Measurements from ENCODE around the gene TROAP. TPM values are rescaled to one million over a fixed set of nuclear protein-coding genes. Genes with fewer than 3 reads are reported as not detected.

TROAP gene
- total RNA-seq, 1 experiment from 2014 or later: 39.1 TPM

Other genes with a start within 250 kb of the TROAP start
- 0.06 TPM in 1 of 2 replicates, not detected in the other for gene DHH, start 228.5 kb upstream of the TROAP start, total RNA-seq (2014; rRNA removed; shearing (Covaris generic))
- gene LMBR1L, start 212.4 kb upstream of the TROAP start, total RNA-seq (2014; rRNA removed; shearing (Covaris generic)): 26.8 and 40.8 TPM in 2 replicates
- 2,974 and 3,054 TPM in 2 replicates for gene TUBA1B, start 191.9 kb upstream of the TROAP start, total RNA-seq (2014; rRNA removed; shearing (Covaris generic))
- gene TUBA1A, start 134.2 kb upstream of the TROAP start, total RNA-seq (2014; rRNA removed; shearing (Covaris generic)): 446 and 521 TPM in 2 replicates
- gene TUBA1C, start 58.2 kb upstream of the TROAP start, total RNA-seq (2014; rRNA removed; shearing (Covaris generic)): 279 and 457 TPM in 2 replicates
- 1.8 and 2.2 TPM in 2 replicates for gene PRPH, start 28.1 kb upstream of the TROAP start, total RNA-seq (2014; rRNA removed; shearing (Covaris generic))
- 9.7 and 16.4 TPM in 2 replicates for gene C1QL4, start 13.9 kb downstream of the TROAP start, total RNA-seq (2014; rRNA removed; shearing (Covaris generic))
- 3.2 and 4.1 TPM in 2 replicates for gene DNAJC22, start 23.6 kb downstream of the TROAP start, total RNA-seq (2014; rRNA removed; shearing (Covaris generic))
- 65.1 and 67.0 TPM in 2 replicates for gene SPATS2, start 44.2 kb downstream of the TROAP start, total RNA-seq (2014; rRNA removed; shearing (Covaris generic))
- 1.7 TPM in 2 replicates for gene KCNH3, start 215.8 kb downstream of the TROAP start, total RNA-seq (2014; rRNA removed; shearing (Covaris generic))
- gene MCRS1, start 244.9 kb downstream of the TROAP start, total RNA-seq (2014; rRNA removed; shearing (Covaris generic)): 143 and 148 TPM in 2 replicates